NCI-H1105 (cell line): ENCODE results near the gene CPA2.
A peak's percentile ranks its signal among the peaks of the same experiment; 100 is the strongest.
"Not testable (repeated sequence)": the region's sequence is repeated elsewhere in the genome, so short reads cannot be mapped to it uniquely, and the experiment has no call there.

Source experiments
- DNase-seq: peaks from one replicate; lab custom pipeline; 2025; lab: John Stamatoyannopoulos, UW

The CPA2 gene

GRCh38 chr7:130266258-130266960 lies at the start of gene CPA2:
Gene CPA2, plus strand, starts transcription at chr7:130266863. Its CDS starts 19 bp downstream, at chr7:130266882.
- no peak for DNase-seq

GRCh38 chr7:130218806-130219620 lies 47.6 kb upstream of the CPA2 start:
- DNase-seq = no peak

GRCh38 chr7:130219871-130220270 lies 46.8 kb upstream of the CPA2 start:
- DNase-seq = no peak

GRCh38 chr7:130221746-130222145 lies 44.9 kb upstream of the CPA2 start:
- no peak for DNase-seq

GRCh38 chr7:130223646-130224045 lies 43.0 kb upstream of the CPA2 start:
- DNase-seq = no peak

- no peak for DNase-seq
Observed at GRCh38 chr7:130224210-130224609, 42.5 kb upstream of the CPA2 start.

- not testable (repeated sequence) for DNase-seq
Observed at GRCh38 chr7:130224923-130225322, 41.7 kb upstream of the CPA2 start.

GRCh38 chr7:130226333-130226732 lies 40.3 kb upstream of the CPA2 start:
- DNase-seq = no peak

- peak; percentile 34 for DNase-seq
Observed at GRCh38 chr7:130227883-130228575, 38.6 kb upstream of the CPA2 start.

- DNase-seq = no peak
Observed at GRCh38 chr7:130228840-130229502, 37.7 kb upstream of the CPA2 start.

GRCh38 chr7:130229981-130230380 lies 36.7 kb upstream of the CPA2 start:
- not testable (repeated sequence) for DNase-seq

GRCh38 chr7:130231792-130232191 lies 34.9 kb upstream of the CPA2 start:
- DNase-seq = no peak

GRCh38 chr7:130232209-130232608 lies 34.5 kb upstream of the CPA2 start:
- no peak for DNase-seq

- DNase-seq = no peak
Observed at GRCh38 chr7:130234078-130234477, 32.6 kb upstream of the CPA2 start.

GRCh38 chr7:130236361-130236760 lies 30.3 kb upstream of the CPA2 start:
- not testable (repeated sequence) for DNase-seq

GRCh38 chr7:130240240-130240639 lies 26.4 kb upstream of the CPA2 start:
- no peak for DNase-seq

- DNase-seq = peak; percentile 77
Observed at GRCh38 chr7:130242198-130243014, 24.3 kb upstream of the CPA2 start.

GRCh38 chr7:130243486-130243885 lies 23.2 kb upstream of the CPA2 start:
- not testable (repeated sequence) for DNase-seq

- DNase-seq = not testable (repeated sequence)
Observed at GRCh38 chr7:130246491-130246890, 20.2 kb upstream of the CPA2 start.

- not testable (repeated sequence) for DNase-seq
Observed at GRCh38 chr7:130248842-130249241, 17.8 kb upstream of the CPA2 start.

- DNase-seq = not testable (repeated sequence)
Observed at GRCh38 chr7:130249626-130250025, 17.0 kb upstream of the CPA2 start.
